HL-60/S4 treated with retinoic acid at 250 ng/mL for 4 days and 3 days (cell line): Measurements from ENCODE around the gene PTPRJ.

Source experiments
- in situ Hi-C: fragments of 300-500 bp; cut with MboI; formaldehyde crosslinking; loops from 2 replicates; pipeline ENCODE4 v1.7.0; 2022; ENCODE audit warnings: low sequenced_read_pairs

The PTPRJ gene

GRCh38 chr11:47992959-47993820 lies 12.8 kb downstream of the PTPRJ start:
- in situ Hi-C loops, result no loop called here

GRCh38 chr11:47994417-47994816 lies 14.1 kb downstream of the PTPRJ start:
- in situ Hi-C loops, result no loop called here

GRCh38 chr11:47995360-47995769 lies 15.0 kb downstream of the PTPRJ start:
- in situ Hi-C loops, result no loop called here

- in situ Hi-C loops, result no loop called here
Measured at GRCh38 chr11:47997063-47998053, 17.0 kb downstream of the PTPRJ start.

GRCh38 chr11:47998345-47998732 lies 18.0 kb downstream of the PTPRJ start:
- in situ Hi-C loops, result no loop called here

GRCh38 chr11:47998733-47999359 lies 18.5 kb downstream of the PTPRJ start:
- in situ Hi-C loops, result no loop called here

DNA sequence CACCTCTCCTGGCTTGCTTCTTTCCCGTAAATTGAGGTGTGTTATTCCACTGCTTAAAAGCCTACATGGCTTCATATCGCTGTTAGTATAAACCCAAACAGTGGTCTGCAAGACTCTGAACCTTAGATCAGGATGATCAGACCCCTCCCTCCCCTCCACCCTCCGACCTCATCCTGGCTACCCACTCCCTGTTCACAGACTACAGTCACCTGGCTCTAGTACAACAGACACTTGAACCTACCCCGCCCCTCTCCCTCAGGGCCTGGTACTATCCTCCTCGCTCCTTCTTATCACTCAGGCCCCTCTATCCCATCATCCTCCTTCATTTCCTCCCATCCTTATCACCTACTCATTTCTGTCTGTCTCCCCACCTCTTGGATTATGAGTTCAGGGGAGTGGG lies 20.1 kb downstream of the PTPRJ start:
- in situ Hi-C loops, result no loop called here

DNA sequence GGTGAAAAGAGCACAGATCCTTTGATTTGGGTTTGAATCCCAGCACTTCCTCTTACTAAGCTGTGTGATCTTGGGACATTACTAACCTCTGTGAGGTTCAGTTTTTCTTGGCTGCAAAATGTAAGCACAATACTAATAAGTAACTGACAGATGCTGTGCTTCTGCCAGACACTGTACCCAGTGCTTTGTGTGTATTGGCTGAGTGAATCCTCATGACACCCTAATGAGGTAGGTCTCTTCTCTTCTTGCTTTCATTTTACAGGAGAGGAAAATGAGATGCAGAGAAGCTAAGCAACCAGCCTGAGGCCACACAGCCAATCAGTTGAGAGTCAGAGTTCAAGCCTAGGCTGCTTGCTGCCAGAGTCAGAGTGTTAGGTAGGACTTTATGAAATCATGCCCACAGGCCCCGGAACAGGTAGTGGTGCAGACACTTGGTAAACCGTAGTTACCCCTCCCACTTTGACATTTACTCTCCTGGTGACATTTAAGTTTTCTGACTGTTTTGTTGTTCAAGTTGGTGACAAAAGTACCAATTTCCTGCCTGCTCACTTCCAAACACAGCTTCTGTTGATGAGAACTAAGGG lies 21.2 kb downstream of the PTPRJ start:
- in situ Hi-C loops, result no loop called here

- in situ Hi-C loops, result no loop called here
Measured at GRCh38 chr11:48002561-48002960, 22.2 kb downstream of the PTPRJ start.

DNA sequence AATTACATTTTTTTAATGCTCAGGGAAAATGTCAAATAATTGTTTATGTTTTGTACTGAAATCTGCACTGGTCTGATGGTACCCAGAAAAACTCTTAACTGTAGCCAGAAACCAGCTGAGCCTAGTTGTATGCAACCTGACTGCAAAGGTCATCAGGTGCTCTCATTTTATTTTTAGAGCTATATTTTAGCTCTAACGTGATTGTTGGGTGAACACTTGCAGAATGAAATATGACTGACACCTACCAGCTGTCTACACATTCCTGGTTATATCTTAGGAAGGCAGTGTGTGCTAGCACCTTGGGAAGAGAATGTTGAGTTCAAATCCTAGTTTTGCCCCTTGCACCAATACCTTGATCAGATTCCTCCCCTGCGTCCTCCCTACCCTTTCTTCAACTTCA lies 23.6 kb downstream of the PTPRJ start:
- in situ Hi-C loops, result no loop called here

DNA sequence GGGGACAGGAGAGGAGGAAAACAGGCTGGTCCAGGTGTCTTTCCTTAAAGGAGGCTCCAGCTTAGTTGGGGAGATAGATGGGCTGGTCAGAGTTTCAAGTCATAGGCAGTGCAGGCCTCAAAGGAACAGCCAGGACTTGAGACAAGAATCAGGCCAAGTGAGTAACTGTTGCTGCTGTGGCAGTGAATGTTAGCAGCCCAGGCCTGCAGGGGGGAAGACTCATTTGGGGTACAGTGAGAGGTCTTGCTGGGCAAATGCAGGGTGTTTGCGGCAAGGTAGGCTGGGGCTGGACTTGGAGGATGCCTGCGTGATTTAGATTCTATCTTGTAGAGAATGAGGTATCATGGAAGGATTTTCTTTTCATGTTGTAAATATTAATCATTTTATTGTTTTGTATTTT lies 24.1 kb downstream of the PTPRJ start:
- in situ Hi-C loops, result no loop called here

- in situ Hi-C loops, result no loop called here
Measured at GRCh38 chr11:48005136-48005535, 24.8 kb downstream of the PTPRJ start.

DNA sequence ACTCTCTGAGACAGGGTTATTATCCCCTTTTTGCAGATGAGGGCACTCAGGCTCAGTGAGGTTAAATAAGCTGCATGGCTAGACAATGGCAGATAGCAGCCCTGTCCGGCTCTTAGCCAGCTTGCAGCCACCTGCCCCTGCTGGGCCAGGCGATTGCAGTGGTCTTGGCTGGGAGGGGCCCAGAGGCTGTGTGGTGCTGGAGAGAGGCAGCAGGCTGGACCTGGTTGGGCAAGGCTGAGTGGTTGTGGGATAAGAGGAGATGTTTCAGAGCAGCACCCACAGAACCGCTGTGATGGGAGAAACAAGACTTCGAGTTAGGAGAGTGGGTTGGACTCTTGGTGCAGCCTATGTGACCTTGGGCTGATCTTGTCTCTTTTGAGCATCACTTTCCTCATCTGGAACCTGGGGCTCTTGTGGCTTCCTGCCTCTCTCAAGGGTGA lies 25.5 kb downstream of the PTPRJ start:
- in situ Hi-C loops, result no loop called here

- in situ Hi-C loops, result no loop called here
Measured at GRCh38 chr11:48006301-48006992, 26.1 kb downstream of the PTPRJ start.

GRCh38 chr11:48007677-48008076 lies 27.3 kb downstream of the PTPRJ start:
- in situ Hi-C loops, result no loop called here

DNA sequence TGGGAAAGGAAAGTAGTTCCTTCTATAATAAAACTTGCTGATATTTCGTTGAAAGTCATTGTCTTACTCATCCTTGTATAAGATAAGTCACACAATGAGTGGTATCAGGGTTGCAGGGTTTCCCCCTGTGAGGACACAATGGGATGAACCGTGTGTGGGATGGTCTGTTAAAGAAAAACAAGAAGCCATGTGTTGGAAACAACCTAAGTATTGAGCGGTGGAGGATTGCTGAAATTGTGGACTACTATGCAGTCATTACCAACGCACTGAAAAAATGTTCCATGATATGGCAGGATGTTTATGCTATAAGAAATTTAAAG lies 28.6 kb downstream of the PTPRJ start:
- in situ Hi-C loops, result no loop called here

GRCh38 chr11:48011102-48011797 lies 30.9 kb downstream of the PTPRJ start:
- in situ Hi-C loops, result no loop called here

DNA sequence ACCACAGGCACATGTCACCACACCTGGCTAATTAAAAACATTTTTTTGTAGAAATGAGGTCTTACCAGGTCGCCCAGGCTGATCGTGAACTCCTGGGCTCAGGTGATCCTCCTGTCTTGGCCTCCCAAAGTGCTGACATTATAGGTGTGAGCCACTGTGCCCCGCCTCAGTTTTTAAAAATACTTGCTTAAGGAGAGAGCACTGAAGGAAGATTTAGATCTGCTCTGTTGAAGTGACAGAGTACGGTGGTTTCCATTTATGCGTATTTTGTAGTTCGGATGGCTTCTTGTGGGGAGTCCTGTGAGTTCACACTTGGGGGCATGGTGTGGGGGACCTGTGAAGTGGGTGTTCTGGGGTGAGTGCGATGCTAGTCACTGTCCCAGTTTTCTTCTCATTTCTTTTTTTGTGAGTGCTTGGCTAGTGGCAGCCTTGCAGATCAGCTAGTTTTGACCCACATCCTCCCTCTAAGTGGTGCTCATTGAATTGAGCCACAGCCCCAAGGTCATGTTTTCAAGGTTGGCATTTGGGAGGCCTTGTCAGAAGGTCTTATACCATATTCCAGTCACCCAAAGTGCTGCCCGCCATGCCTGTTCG lies 31.5 kb downstream of the PTPRJ start:
- in situ Hi-C loops, result no loop called here

- in situ Hi-C loops, result no loop called here
Measured at GRCh38 chr11:48013269-48013901, 33.0 kb downstream of the PTPRJ start.
